ENCODE data around the gene GOLM1.

The GOLM1 gene

GRCh38 chr9:86043586-86043985 lies 55.8 kb downstream of the GOLM1 start:
- no peak for DNase-seq

- no peak for DNase-seq
Observed at GRCh38 chr9:86042199-86042978, 57.0 kb downstream of the GOLM1 start.

GRCh38 chr9:86041311-86041741 lies 58.0 kb downstream of the GOLM1 start:
- DNase-seq, result no peak

- no peak for DNase-seq
Observed at GRCh38 chr9:86040861-86041155, 58.5 kb downstream of the GOLM1 start.

GRCh38 chr9:86039991-86040860 lies 59.1 kb downstream of the GOLM1 start:
- DNase-seq, result no peak

GRCh38 chr9:86036555-86036954 lies 62.8 kb downstream of the GOLM1 start:
- DNase-seq, result no peak

- DNase-seq, result no peak
Observed at GRCh38 chr9:86035827-86036440, 63.4 kb downstream of the GOLM1 start.

- peak; percentile 6 for DNase-seq
Observed at GRCh38 chr9:86034863-86035734, 64.3 kb downstream of the GOLM1 start.

GRCh38 chr9:86027767-86028166 lies 71.6 kb downstream of the GOLM1 start:
- DNase-seq, result no peak

- no peak for DNase-seq
Observed at GRCh38 chr9:86022687-86023266, 76.6 kb downstream of the GOLM1 start.

- DNase-seq, result no peak
Observed at GRCh38 chr9:86021166-86021565, 78.2 kb downstream of the GOLM1 start.

GRCh38 chr9:86020731-86021130 lies 78.6 kb downstream of the GOLM1 start:
- no peak for DNase-seq

GRCh38 chr9:86009133-86009532 lies 90.2 kb downstream of the GOLM1 start:
- DNase-seq, result no peak

GRCh38 chr9:86005253-86005775 lies 94.0 kb downstream of the GOLM1 start:
- no peak for DNase-seq

- DNase-seq, result no peak
Observed at GRCh38 chr9:85995599-85995998, 103.8 kb downstream of the GOLM1 start.

GRCh38 chr9:85995097-85995496 lies 104.3 kb downstream of the GOLM1 start:
- no peak for DNase-seq

- DNase-seq, result no peak
Observed at GRCh38 chr9:85994191-85994590, 105.2 kb downstream of the GOLM1 start.

GRCh38 chr9:85987236-85987635 lies 112.1 kb downstream of the GOLM1 start:
- DNase-seq, result no peak

- no peak for DNase-seq
Observed at GRCh38 chr9:85984457-85984856, 114.9 kb downstream of the GOLM1 start.

- DNase-seq, result no peak
Observed at GRCh38 chr9:85981369-85981768, 118.0 kb downstream of the GOLM1 start.

- no peak for DNase-seq
Observed at GRCh38 chr9:85978496-85978895, 120.9 kb downstream of the GOLM1 start.
